A549 (cell line): ENCODE data around the gene COX4I2. TPM values are rescaled to one million over a fixed set of nuclear protein-coding genes. Genes with fewer than 3 reads are reported as not detected.

ENCODE experiments used
- ATAC-seq, 2 experiments: fragments of 200-7000 bp in 1 of 2; fragments of >200 bp in 1 of 2; cut with Nextera tagmentation in 1 of 2; cut with Tn5 transposase in 1 of 2; 3 replicates each; pipeline versions ENCODE4 v1.8.0 to v1.9.1; 2018 to 2020; ENCODE audit warnings: mild to moderate bottlenecking in 1 of 2, moderate library complexity in 1 of 2
- CTCF ChIA-PET: fragments of 300-600 bp; sonication (Branson Sonifier 250); formaldehyde crosslinking; extraction: SDS; loops from one replicate; lab custom pipeline; 2021; ENCODE audit warnings: antibody characterized with exemption, inconsistent platforms; lab: Yijun Ruan, JAX
- POLR2A ChIA-PET: fragments of 350-600 bp; formaldehyde crosslinking; extraction: SDS; loops from one replicate; lab custom pipeline; 2021; ENCODE audit warnings: antibody characterized with exemption, inconsistent platforms; lab: Yijun Ruan, JAX
- DNase-seq, 2 experiments: peaks; one replicate each; pipeline versions ENCODE4 v3.0.0 to v3.0.0-alpha.2; 2011 to 2016; ENCODE audit warnings: low read depth in 1 of 2, low spot score in 1 of 2
- FAIRE-seq: peaks from 2 replicates; lab custom pipeline; 2011; peaks lifted over from hg19 to GRCh38; lab: Jason Lieb, UNC
- H3K27ac ChIP-seq, 2 experiments: fragments of >200 bp; sonication (Bioruptor Twin); formaldehyde crosslinking; 3 replicates each; pipeline ENCODE4 v1.5.1; 2016 to 2017
- H3K4me1 ChIP-seq: fragments of >200 bp; sonication (Bioruptor Twin); formaldehyde crosslinking; 3 replicates; pipeline ENCODE4 v1.6.1; 2016
- H3K4me2 ChIP-seq: fragments of >200 bp; sonication (Bioruptor Twin); formaldehyde crosslinking; 3 replicates; pipeline ENCODE4 v1.6.1; 2016
- H3K4me3 ChIP-seq: fragments of >200 bp; sonication (Bioruptor Twin); formaldehyde crosslinking; 3 replicates; pipeline ENCODE4 v1.5.1; 2016
- H3K9me3 ChIP-seq: fragments of >200 bp; sonication (Bioruptor Twin); formaldehyde crosslinking; 3 replicates; pipeline ENCODE4 v1.6.1; 2016
- BCL3 ChIP-seq: fragments of >200 bp; sonication (Bioruptor Twin); formaldehyde crosslinking; IDR thresholded peaks from 3 replicates; pipeline ENCODE4 v1.6.1; 2016
- CHD2 ChIP-seq: fragments of 150-350 bp; IDR thresholded peaks from 2 replicates; pipeline ENCODE4 v1.6.1; 2014; ENCODE audit warnings: low read length; ENCODE audit not compliant: partially characterized antibody
- E2F6 ChIP-seq: IDR thresholded peaks from 2 replicates; pipeline ENCODE4 v1.6.1; 2012; ENCODE audit warnings: low read depth, borderline replicate concordance
- ELK1 ChIP-seq: fragments of 150-350 bp; IDR thresholded peaks from 2 replicates; pipeline ENCODE4 v1.6.1; 2014; ENCODE audit warnings: low read depth, mild to moderate bottlenecking, low read length
- EP300 ChIP-seq, 2 experiments: fragments of >200 bp; sonication (Bioruptor Twin); formaldehyde crosslinking; IDR thresholded peaks; 2 replicates in 1 of 2; 3 replicates in 1 of 2; pipeline ENCODE4 v1.6.1; 2016 to 2017
- HES2 ChIP-seq: fragments of >200 bp; sonication (Bioruptor Twin); formaldehyde crosslinking; IDR thresholded peaks from 2 replicates; pipeline ENCODE4 v1.6.1; 2016
- MAFK ChIP-seq: fragments of 450-650 bp; IDR thresholded peaks from 2 replicates; pipeline ENCODE4 v1.6.1; 2014; ENCODE audit not compliant: partially characterized antibody
- MAX ChIP-seq: IDR thresholded peaks from 2 replicates; pipeline ENCODE4 v1.6.1; 2012
- MAZ ChIP-seq: fragments of 150-350 bp; IDR thresholded peaks from 2 replicates; pipeline ENCODE4 v1.6.1; 2014; ENCODE audit warnings: antibody characterized with exemption, low read depth, low read length, borderline replicate concordance
- MYC ChIP-seq: IDR thresholded peaks from 2 replicates; pipeline ENCODE4 v1.6.1; 2012; ENCODE audit warnings: mild to moderate bottlenecking, inconsistent platforms, low read length, improper control_type of control experiment, borderline replicate concordance
- NFE2L2 ChIP-seq: fragments of 150-350 bp; conservative IDR thresholded peaks from 2 replicates; pipeline ENCODE4 v1.6.1; 2014; ENCODE audit warnings: low read length
- NPAS2 ChIP-seq: fragments of 250-450 bp; sonication (Bioruptor Pico); IDR thresholded peaks from 2 replicates; pipeline ENCODE4 v1.8.0; 2022; ENCODE audit warnings: mild to moderate bottlenecking, moderate library complexity, borderline replicate concordance
- NR3C1 ChIP-seq: fragments of >200 bp; sonication (Bioruptor Twin); formaldehyde crosslinking; IDR thresholded peaks from 3 replicates; pipeline ENCODE4 v1.6.1; 2017
- PHF8 ChIP-seq: fragments of 200-600 bp; sonication (generic); IDR thresholded peaks from 2 replicates; pipeline ENCODE4 v1.6.1; 2016; ENCODE audit warnings: low read depth, mild to moderate bottlenecking, antibody characterized with exemption, moderate library complexity, borderline replicate concordance
- POLR2AphosphoS2 ChIP-seq: conservative IDR thresholded peaks from 2 replicates; pipeline ENCODE4 v1.6.1; 2012; ENCODE audit warnings: low read length, improper control_type of control experiment, inconsistent platforms
- RAD21 ChIP-seq, 2 experiments: fragments of >200 bp in 1 of 2; sonication (Bioruptor Twin) in 1 of 2; formaldehyde crosslinking in 1 of 2; IDR thresholded peaks in 1 of 2; conservative IDR thresholded peaks in 1 of 2; 2 replicates in 1 of 2; 3 replicates in 1 of 2; pipeline ENCODE4 v1.6.1; 2012 to 2018; ENCODE audit warnings: inconsistent platforms in 1 of 2
- RFX5 ChIP-seq: fragments of 450-650 bp; IDR thresholded peaks from 2 replicates; pipeline ENCODE4 v1.7.1; 2014; ENCODE audit warnings: antibody characterized with exemption, mild to moderate bottlenecking, moderate library complexity
- SMC3 ChIP-seq: fragments of >200 bp; sonication (Bioruptor Twin); formaldehyde crosslinking; IDR thresholded peaks from 3 replicates; pipeline ENCODE4 v1.6.1; 2018; ENCODE audit warnings: inconsistent platforms
- ZFP36 ChIP-seq: fragments of 450-650 bp; IDR thresholded peaks from 2 replicates; pipeline ENCODE4 v1.6.1; 2014; ENCODE audit warnings: borderline replicate concordance; ENCODE audit not compliant: partially characterized antibody
- WGBS: methylation state at CpG from one replicate; pipeline ENCODE4 v1.1.6; 2017; ENCODE audit errors: missing lambda C conversion rate; 5-methylcytosine and 5-hydroxymethylcytosine counted together
- polyA plus RNA-seq, 4 experiments: library from polyadenylated mRNA; depleted of rRNA in 3 of 4; stranded (reverse); fragments of >200 nt; fragmentation: RNase III in 1 of 4; extraction: RNeasy Plus Mini Kit Qiagen cat#74134 plus additional on column Dnase treatment in 1 of 4; gene quantifications; 2 replicates in 3 of 4; 3 replicates in 1 of 4; pipeline ENCODE4 v1.2.3, GENCODE V29; 2011 to 2017

COX4I2 gene
- polyA plus RNA-seq, 2 of the 4 experiments (the other 2 are of a cell fraction) = not detected

- 78% methylated on average over 11 of the region's 11 CpGs for WGBS
- TF ChIP-seq POLR2AphosphoS2 (peak; percentile 45; the same call in 1 of the 2 replicates), SMC3 (no peak)
- FAIRE-seq = no peak
- ChIA-PET CTCF (interaction anchor here (0.6 to 11.6 kb wide), 7 partner anchors 11 to 129 kb away, joined by 3 to 88 read pairs (median 6); partner anchors contain the start of gene BCL2L1), POLR2A (interaction anchor here (2.2 to 3.8 kb wide), 2 partner anchors 44 to 47 kb away, joined by 5 to 15 read pairs; partner anchors contain the start of gene BCL2L1)
- Histone ChIP-seq H3K4me2 (peak overlapping the region; percentile 8; the same call in 2 of the 3 replicates), H3K4me3 (no peak overlapping the region), H3K4me1 (peaks cover 97% of the 10 kb centered on the region), H3K9me3 (no peaks in the 10 kb centered on the region), H3K27ac (peak overlapping the region; percentile 25 to 75; a peak in 5 of 6 replicates)
- DNase-seq = no peak
- ATAC-seq = no peak; a peak in 1 of 6 replicates
These were observed 38.3 kb downstream of the COX4I2 start for GRCh38 chr20:31675828-31676608.

GRCh38 chr20:31676609-31676989 is 38.9 kb downstream of the COX4I2 start:
- Histone ChIP-seq H3K4me3 (no peak overlapping the region), H3K4me1 (peaks cover 97% of the 10 kb centered on the region), H3K9me3 (no peaks in the 10 kb centered on the region)
- TF ChIP-seq ELK1 (no peak), NFE2L2 (no peak), ZFP36 (no peak), NPAS2 (CRISPR knock-in tag) (no peak), EP300 (IDR thresholded peaks at IDR 0.05) (no peak), E2F6 (no peak), MAX (no peak), RFX5 (no peak), HES2 (no peak), PHF8 (no peak), MAFK (no peak), MAZ (no peak), CHD2 (no peak), BCL3 (no peak), RAD21 (conservative IDR thresholded peaks at IDR 0.05 in 1 of 2, IDR thresholded peaks at IDR 0.05 in 1 of 2) (no peak), MYC (no peak), NR3C1 (no peak)
- TF ChIP-seq, all 56 proteins: peak for 0
- Histone ChIP-seq H3K27ac (peak overlapping the region; percentile 22 to 75; a peak in 4 of 6 replicates), H3K4me2 (peak overlapping the region; percentile 8; the same call in 2 of the 3 replicates)
- WGBS = 87% methylated on average over 7 of the region's 7 CpGs
- no peak for ATAC-seq
- FAIRE-seq = no peak
- CTCF ChIA-PET = interaction anchor here (0.6 to 11.6 kb wide), 7 partner anchors 12 to 128 kb away, joined by 3 to 88 read pairs (median 6); partner anchors contain the start of gene BCL2L1
- no peak for DNase-seq
- POLR2A ChIA-PET = interaction anchor here (3.8 kb wide), 1 partner anchor 46 kb away, joined by 15 read pairs; the partner anchor contains the start of gene BCL2L1
